HepG2 (cell line): ENCODE measurements around the gene ULBP2. TPM values are rescaled to one million over a fixed set of nuclear protein-coding genes. Genes with fewer than 3 reads are reported as not detected.

Experiments used
- ATAC-seq: fragments of 200-7000 bp; cut with Tn5 transposase; 3 replicates; pipeline ENCODE4 v1.9.1; 2020; ENCODE audit warnings: mild to moderate bottlenecking, moderate library complexity
- BruUV-seq: library from RNA; stranded (reverse); fragments of 400-500 nt; replicated peaks from 2 replicates; lab custom pipeline; 2021; lab: Mats Ljungman, UMichigan
- CTCF ChIA-PET: fragments of 300-600 bp; formaldehyde crosslinking; extraction: SDS; loops from one replicate; lab custom pipeline; 2021; ENCODE audit warnings: low total read pairs, inconsistent platforms, low intra/inter-chr PET ratio; lab: Yijun Ruan, JAX
- POLR2A ChIA-PET: fragments of 350-600 bp; sonication (Branson Sonifier 250); formaldehyde crosslinking; loops from one replicate; lab custom pipeline; 2020; ENCODE audit warnings: antibody characterized with exemption, inconsistent platforms; lab: Yijun Ruan, JAX
- DNase-seq: peaks from one replicate; pipeline ENCODE4 v3.0.0-alpha.2; 2015; ENCODE audit warnings: low spot score
- FAIRE-seq: peaks from 3 replicates; lab custom pipeline; 2011; peaks lifted over from hg19 to GRCh38; lab: Jason Lieb, UNC
- H2AFZ ChIP-seq: one replicate; pipeline ENCODE4 v1.6.1; 2011; ENCODE audit warnings: low read length, inconsistent platforms
- H3K27ac ChIP-seq: fragments of 300-600 bp; 3 replicates; pipeline ENCODE4 v1.8.0; 2011; ENCODE audit warnings: mixed run types, mild to moderate bottlenecking, mixed read lengths, low read length, inconsistent platforms; ENCODE audit not compliant: insufficient read depth; ENCODE audit errors: extremely low read length
- H3K27me3 ChIP-seq, 2 experiments: fragments of 200-600 bp in 1 of 2; 2 replicates in 1 of 2; 3 replicates in 1 of 2; pipeline versions ENCODE4 v1.6.0 to v1.8.0; 2011; ENCODE audit warnings: low read length in 2 of 2, mild to moderate bottlenecking in 2 of 2, moderate library complexity in 2 of 2, inconsistent platforms in 1 of 2; ENCODE audit not compliant: insufficient read depth in 2 of 2, control insufficient read depth in 1 of 2
- H3K36me3 ChIP-seq, 2 experiments: fragments of 200-600 bp in 1 of 2; replicated peaks in 1 of 2; 2 replicates in 1 of 2; 3 replicates in 1 of 2; pipeline versions ENCODE4 v1.5.1 to v1.8.0; 2011; ENCODE audit warnings: low read length in 2 of 2, inconsistent platforms in 1 of 2; ENCODE audit not compliant: insufficient read depth in 2 of 2, control insufficient read depth in 1 of 2
- H3K4me1 ChIP-seq: 2 replicates; pipeline ENCODE4 v1.5.1; 2012; ENCODE audit warnings: low read length, inconsistent platforms; ENCODE audit not compliant: insufficient read depth
- H3K4me2 ChIP-seq: 2 replicates; pipeline ENCODE4 v1.6.0; 2011; ENCODE audit warnings: low read depth, low read length, inconsistent platforms
- H3K4me3 ChIP-seq, 3 experiments: fragments of 200-600 bp in 1 of 3; sonication (generic), shearing (Covaris generic) in 1 of 3; replicated peaks in 1 of 3; 2 replicates each; pipeline ENCODE4 v1.5.1; 2011 to 2016; ENCODE audit warnings: low read length in 3 of 3, inconsistent platforms in 2 of 3, low read depth in 2 of 3, mild to moderate bottlenecking in 2 of 3, control low read depth in 1 of 3, mixed read lengths in 1 of 3; ENCODE audit not compliant: insufficient read depth in 1 of 3
- H3K79me2 ChIP-seq: one replicate; pipeline ENCODE4 v1.6.1; 2011; ENCODE audit warnings: low read length, inconsistent platforms; ENCODE audit not compliant: insufficient read depth
- H3K9ac ChIP-seq: 2 replicates; pipeline ENCODE4 v1.6.0; 2011; ENCODE audit warnings: mild to moderate bottlenecking, low read depth, low read length, inconsistent platforms; ENCODE audit not compliant: insufficient read depth
- H3K9me3 ChIP-seq: 2 replicates; pipeline ENCODE4 v1.5.1; 2012; ENCODE audit warnings: mild to moderate bottlenecking, low read length
- H4K20me1 ChIP-seq: 2 replicates; pipeline ENCODE4 v1.6.0; 2011; ENCODE audit warnings: inconsistent platforms, mild to moderate bottlenecking, low read length, moderate library complexity; ENCODE audit not compliant: insufficient read depth
- CHCHD3 ChIP-seq: sonication (generic); formaldehyde crosslinking; IDR thresholded peaks from 2 replicates; pipeline ENCODE4 v1.8.0; 2022; ENCODE audit warnings: mild to moderate bottlenecking, missing genetic modification reagents, moderate library complexity
- KDM5A ChIP-seq: fragments of 200-600 bp; sonication (generic); IDR thresholded peaks from 2 replicates; pipeline ENCODE4 v1.7.0; 2018; ENCODE audit warnings: antibody characterized with exemption, mild to moderate bottlenecking, low read length, borderline replicate concordance
- NR1H2 ChIP-seq: sonication (generic); formaldehyde crosslinking; IDR thresholded peaks from 2 replicates; pipeline ENCODE4 v1.8.1; 2022; ENCODE audit warnings: low read depth, missing genetic modification reagents, borderline replicate concordance
- SIN3B ChIP-seq: fragments of 150-350 bp; IDR thresholded peaks from 2 replicates; pipeline ENCODE4 v1.6.1; 2014; ENCODE audit warnings: low read length
- TBX3 ChIP-seq: fragments of 450-650 bp; IDR thresholded peaks from 2 replicates; pipeline ENCODE4 v1.6.1; 2017; ENCODE audit warnings: antibody characterized with exemption, mild to moderate bottlenecking, inconsistent platforms, borderline replicate concordance
- WGBS: methylation state at CpG from one replicate; pipeline ENCODE4 v1.1.6; 2017; ENCODE audit warnings: low lambda C conversion rate; 5-methylcytosine and 5-hydroxymethylcytosine counted together
- in situ Hi-C: cut with HindIII; loops from 2 replicates; pipeline ENCODE4 v1.10.0; 2017; ENCODE audit warnings: low pct_unique_long_range_greater_than_20kb; ENCODE audit not compliant: extremely low pct_ligation_motif_present
- intact Hi-C: fragments of 100-400 bp; cut with micrococcal nuclease; formaldehyde crosslinking; loops from one replicate; pipeline ENCODE4 v1.10.0; 2022; ENCODE audit not compliant: unreplicated experiment
- polyA plus RNA-seq, 8 experiments: library from polyadenylated mRNA; depleted of rRNA in 3 of 8; stranded (reverse) in 7 of 8; unstranded in 1 of 8; fragments of >200 nt; fragmentation: Illumina TruSeq in 4 of 8; extraction: Trizol in 4 of 8; gene quantifications; 2 replicates each; pipeline versions ENCODE4 v1.2.1 to v1.2.3, GENCODE V29; 2011 to 2016; ENCODE audit warnings: low read depth in 4 of 8, missing spikeins in 1 of 8, mixed read lengths in 1 of 8; ENCODE audit not compliant: insufficient read depth in 1 of 8
- total RNA-seq, 5 experiments: library from RNA; depleted of rRNA; stranded (reverse); fragments of >200 nt; fragmentation: Illumina TruSeq; extraction: Trizol; gene quantifications; 2 replicates each; pipeline ENCODE4 v1.2.3, GENCODE V29; 2016; ENCODE audit warnings: low read depth in 1 of 5
- TF ChIP-seq, protein P1 (sequence below): IDR thresholded peaks from 2 replicates; pipeline ENCODE4 v1.6.1; 2016; ENCODE audit warnings: mild to moderate bottlenecking
- TF ChIP-seq, protein P2 (sequence below): sonication (generic); formaldehyde crosslinking; IDR thresholded peaks from 2 replicates; pipeline ENCODE4 v1.4.0; 2020; ENCODE audit warnings: missing genetic modification reagents

Gene ULBP2
- total and polyA plus RNA-seq, 2 of the 13 experiments (the other 11 are each of a cell fraction or from before 2014, with no cell fraction given): not detected

DNA sequence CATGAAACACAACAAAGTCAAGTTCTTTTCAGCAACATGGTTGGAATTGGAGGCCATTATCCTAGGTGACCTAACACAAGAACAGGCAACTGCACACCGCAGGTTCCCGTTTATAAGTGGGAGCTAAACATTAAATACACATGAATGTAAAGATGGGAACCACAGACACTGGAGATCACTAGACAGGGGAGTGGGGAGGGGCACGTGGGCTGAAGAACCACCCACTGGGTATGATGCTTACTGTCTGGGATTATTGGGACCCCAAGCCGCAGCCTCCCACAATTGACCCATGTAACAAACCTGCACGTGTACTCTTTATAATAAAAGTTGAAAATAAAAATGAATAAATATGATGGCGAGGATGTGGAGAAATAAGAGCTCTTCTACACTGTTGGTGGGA lies 10.3 kb upstream of the ULBP2 start:
- BruUV-seq: no TSS peak

More for the DNA sequence above, 10.3 kb upstream of the ULBP2 start:
- peaks cover 2% of the 10 kb centered on the region; the same call in 1 of the 2 replicates for H3K4me1 ChIP-seq
- H3K4me3 ChIP-seq: no peak overlapping the region
- ChIA-PET CTCF (interaction anchor here (4.1 kb wide), 1 partner anchor 85 kb away, joined by 64 read pairs; no protein-coding TSS in a partner anchor), POLR2A (no interaction called here)
- TF ChIP-seq, protein P1, sequence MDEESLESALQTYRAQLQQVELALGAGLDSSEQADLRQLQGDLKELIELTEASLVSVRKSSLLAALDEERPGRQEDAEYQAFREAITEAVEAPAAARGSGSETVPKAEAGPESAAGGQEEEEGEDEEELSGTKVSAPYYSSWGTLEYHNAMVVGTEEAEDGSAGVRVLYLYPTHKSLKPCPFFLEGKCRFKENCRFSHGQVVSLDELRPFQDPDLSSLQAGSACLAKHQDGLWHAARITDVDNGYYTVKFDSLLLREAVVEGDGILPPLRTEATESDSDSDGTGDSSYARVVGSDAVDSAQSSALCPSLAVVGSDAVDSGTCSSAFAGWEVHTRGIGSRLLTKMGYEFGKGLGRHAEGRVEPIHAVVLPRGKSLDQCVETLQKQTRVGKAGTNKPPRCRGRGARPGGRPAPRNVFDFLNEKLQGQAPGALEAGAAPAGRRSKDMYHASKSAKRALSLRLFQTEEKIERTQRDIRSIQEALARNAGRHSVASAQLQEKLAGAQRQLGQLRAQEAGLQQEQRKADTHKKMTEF (CRISPR knock-in tag): no peak
- TF ChIP-seq TBX3 (no peak), KDM5A (no peak), NR1H2 (CRISPR knock-in tag) (no peak), SIN3B (no peak), CHCHD3 (CRISPR knock-in tag) (no peak)
- TF ChIP-seq, protein P2, sequence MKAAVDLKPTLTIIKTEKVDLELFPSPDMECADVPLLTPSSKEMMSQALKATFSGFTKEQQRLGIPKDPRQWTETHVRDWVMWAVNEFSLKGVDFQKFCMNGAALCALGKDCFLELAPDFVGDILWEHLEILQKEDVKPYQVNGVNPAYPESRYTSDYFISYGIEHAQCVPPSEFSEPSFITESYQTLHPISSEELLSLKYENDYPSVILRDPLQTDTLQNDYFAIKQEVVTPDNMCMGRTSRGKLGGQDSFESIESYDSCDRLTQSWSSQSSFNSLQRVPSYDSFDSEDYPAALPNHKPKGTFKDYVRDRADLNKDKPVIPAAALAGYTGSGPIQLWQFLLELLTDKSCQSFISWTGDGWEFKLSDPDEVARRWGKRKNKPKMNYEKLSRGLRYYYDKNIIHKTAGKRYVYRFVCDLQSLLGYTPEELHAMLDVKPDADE (CRISPR knock-in tag): no peak
- DNase-seq: no peak
- intact Hi-C loops: loop anchor here (10.0 kb wide), 1 partner anchor 883 kb away; no protein-coding TSS in a partner anchor
- in situ Hi-C loops: loop anchor here (5.0 to 10.0 kb wide), 2 partner anchors 96 to 883 kb away; partner anchors contain the start of gene RAET1L
- H3K27me3 ChIP-seq: peaks cover 4 to 39% of the 10 kb centered on the region in 2 experiments; a peak in 3 of 5 replicates
- H3K9me3 ChIP-seq: no peaks in the 10 kb centered on the region
- H3K27ac ChIP-seq: no peak overlapping the region
- H4K20me1 ChIP-seq: no peaks in the 10 kb centered on the region
- H3K4me2 ChIP-seq: no peak overlapping the region
- H3K9ac ChIP-seq: no peak overlapping the region
- no peak for FAIRE-seq
- ATAC-seq: no peak
- no peaks in the 10 kb centered on the region for H3K79me2 ChIP-seq
- H3K36me3 ChIP-seq: no peaks in the 10 kb centered on the region; a peak in 1 of 5 replicates
- 0% methylated on average over 6 of the region's 6 CpGs for WGBS
- H2AFZ ChIP-seq: no peak overlapping the region
